GM23248 (cell line): ENCODE results near the gene HDGFL3.

Experiments used
- EZH2 ChIP-seq: fragments of 200-600 bp; sonication (generic); IDR thresholded peaks from 2 replicates; pipeline ENCODE4 v1.6.1; 2018; ENCODE audit warnings: antibody characterized with exemption, mild to moderate bottlenecking; ENCODE audit not compliant: insufficient read depth, poor library complexity, severe bottlenecking
- EZH2phosphoT487 ChIP-seq: fragments of 200-600 bp; sonication (generic); IDR thresholded peaks from 2 replicates; pipeline ENCODE4 v1.6.1; 2018; ENCODE audit warnings: antibody characterized with exemption, moderate library complexity, mild to moderate bottlenecking, low read depth; ENCODE audit not compliant: insufficient read depth

DNA sequence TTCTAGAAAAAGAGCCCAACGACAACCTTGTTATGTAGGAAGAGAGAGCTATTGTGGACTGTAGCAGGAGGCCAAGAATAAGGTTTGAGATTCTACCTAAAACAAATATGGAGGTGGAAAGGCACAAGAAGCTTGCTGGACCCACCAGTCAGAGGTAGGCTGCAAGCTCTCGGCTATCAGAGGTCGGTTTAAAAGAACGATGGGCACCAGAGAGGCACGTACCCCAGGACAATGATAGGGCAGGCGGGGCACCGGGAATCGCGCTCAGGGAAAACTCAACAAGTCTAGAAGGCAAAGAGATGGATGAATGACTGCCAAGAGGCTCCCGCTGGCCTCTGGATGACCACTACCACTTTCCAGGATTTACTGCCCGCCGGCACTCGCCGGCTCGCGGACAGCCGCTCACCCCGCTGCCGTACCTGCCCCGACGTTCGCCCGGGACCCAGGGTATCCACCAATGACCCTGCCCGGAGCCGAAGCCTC is 1.1 kb downstream of the HDGFL3 start:
- TF ChIP-seq EZH2 (no peak), EZH2phosphoT487 (no peak)
